SK-N-SH treated with all-trans-retinoic acid at 6 μM for 48 hours (cell line): Measurements from ENCODE around the gene ABT1.

Experiments used
- CSDC2 ChIP-seq: fragments of 250-450 bp; sonication (Bioruptor Pico); IDR thresholded peaks from 2 replicates; pipeline ENCODE4 v1.5.0; 2020; ENCODE audit warnings: mild to moderate bottlenecking, moderate library complexity
- RARB ChIP-seq: fragments of 250-450 bp; sonication (Bioruptor Pico); IDR thresholded peaks from 2 replicates; pipeline ENCODE4 v1.8.0; 2021; ENCODE audit warnings: mild to moderate bottlenecking, moderate library complexity
- TOX ChIP-seq: fragments of 250-450 bp; sonication (Bioruptor Pico); IDR thresholded peaks from 2 replicates; pipeline ENCODE4 v1.8.0; 2021; ENCODE audit warnings: mild to moderate bottlenecking, moderate library complexity, borderline replicate concordance
- ZFP30 ChIP-seq: fragments of 450-650 bp; formaldehyde crosslinking; IDR thresholded peaks from 2 replicates; pipeline ENCODE4 v1.5.0; 2022; ENCODE audit warnings: mild to moderate bottlenecking, moderate library complexity
- TF ChIP-seq, protein P1 (sequence below): fragments of 250-450 bp; sonication (Bioruptor Pico); IDR thresholded peaks from 2 replicates; pipeline ENCODE4 v1.8.0; 2020; ENCODE audit warnings: mild to moderate bottlenecking, moderate library complexity, borderline replicate concordance

DNA sequence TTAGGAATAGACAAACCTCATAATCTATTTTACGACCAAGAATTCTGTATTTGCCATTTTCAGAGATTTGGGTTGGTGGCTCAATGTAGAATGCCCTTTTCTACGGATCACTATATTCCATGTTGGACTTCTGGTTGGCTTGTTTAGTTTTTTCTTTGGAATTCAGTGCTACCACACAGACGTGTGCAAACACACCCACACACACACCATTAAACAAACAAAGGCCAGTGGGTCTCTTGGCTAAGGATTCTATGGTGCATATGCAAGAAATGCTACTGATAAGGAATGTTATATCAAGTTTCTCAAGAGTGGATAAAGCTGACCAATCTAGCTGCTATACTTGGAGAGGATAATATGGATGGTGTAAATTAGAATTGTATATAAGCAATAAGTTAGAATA lies 8.0 kb downstream of the ABT1 start:
- TF ChIP-seq TOX (CRISPR knock-in tag) (no peak), ZFP30 (CRISPR knock-in tag) (no peak), CSDC2 (CRISPR knock-in tag) (no peak), RARB (no peak)
- TF ChIP-seq, protein P1, sequence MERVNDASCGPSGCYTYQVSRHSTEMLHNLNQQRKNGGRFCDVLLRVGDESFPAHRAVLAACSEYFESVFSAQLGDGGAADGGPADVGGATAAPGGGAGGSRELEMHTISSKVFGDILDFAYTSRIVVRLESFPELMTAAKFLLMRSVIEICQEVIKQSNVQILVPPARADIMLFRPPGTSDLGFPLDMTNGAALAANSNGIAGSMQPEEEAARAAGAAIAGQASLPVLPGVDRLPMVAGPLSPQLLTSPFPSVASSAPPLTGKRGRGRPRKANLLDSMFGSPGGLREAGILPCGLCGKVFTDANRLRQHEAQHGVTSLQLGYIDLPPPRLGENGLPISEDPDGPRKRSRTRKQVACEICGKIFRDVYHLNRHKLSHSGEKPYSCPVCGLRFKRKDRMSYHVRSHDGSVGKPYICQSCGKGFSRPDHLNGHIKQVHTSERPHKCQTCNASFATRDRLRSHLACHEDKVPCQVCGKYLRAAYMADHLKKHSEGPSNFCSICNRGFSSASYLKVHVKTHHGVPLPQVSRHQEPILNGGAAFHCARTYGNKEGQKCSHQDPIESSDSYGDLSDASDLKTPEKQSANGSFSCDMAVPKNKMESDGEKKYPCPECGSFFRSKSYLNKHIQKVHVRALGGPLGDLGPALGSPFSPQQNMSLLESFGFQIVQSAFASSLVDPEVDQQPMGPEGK (CRISPR knock-in tag): no peak
